ENCODE data around the gene TBPL2. TPM values are rescaled to one million over a fixed set of nuclear protein-coding genes. Genes with fewer than 3 reads are reported as not detected.
"Not testable (repeated sequence)": the region's sequence is repeated elsewhere in the genome, so short reads cannot be mapped to it uniquely, and the experiment has no call there.

Gene TBPL2
- total RNA-seq, 1 donor from 2014 or later, result not detected

DNA sequence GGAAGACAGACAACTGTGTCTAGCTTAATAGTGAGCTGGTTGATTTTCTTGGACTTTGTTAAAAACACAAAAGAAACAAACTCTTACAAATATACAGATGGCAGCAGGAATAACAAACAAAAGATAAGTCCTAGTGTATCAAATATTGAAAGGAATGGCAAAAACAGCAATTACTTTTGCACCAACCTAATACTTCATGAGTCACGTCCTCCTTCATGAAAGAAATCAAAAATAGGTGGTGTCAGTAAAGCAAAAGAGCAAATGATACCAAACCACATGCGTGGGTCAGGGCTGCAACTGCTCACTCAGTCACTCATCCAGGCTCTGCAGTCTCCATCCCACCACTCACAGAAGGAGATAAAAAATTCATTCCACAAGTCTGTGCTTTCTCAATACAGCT, 40.6 kb downstream of the TBPL2 start:
- peak; percentile 54 for DNase-seq

DNA sequence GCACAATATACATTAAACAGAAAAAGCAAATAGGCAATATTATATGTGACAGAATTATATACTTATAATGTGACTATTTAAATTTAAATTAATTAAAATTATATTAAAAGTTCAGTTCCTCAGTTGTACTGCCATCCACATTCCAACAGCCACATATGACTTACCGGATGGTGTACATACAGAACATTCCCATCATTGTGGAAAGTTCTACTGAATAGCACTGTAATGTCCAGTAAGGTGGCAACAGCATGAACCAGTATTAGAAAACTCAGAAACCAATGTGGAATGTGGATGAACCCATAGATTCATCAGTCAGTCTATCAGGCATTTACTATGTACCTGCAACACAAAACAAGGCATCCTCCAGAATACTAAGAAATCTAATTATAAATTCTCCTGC, 41.2 kb downstream of the TBPL2 start:
- peak; percentile 21 for DNase-seq

DNA sequence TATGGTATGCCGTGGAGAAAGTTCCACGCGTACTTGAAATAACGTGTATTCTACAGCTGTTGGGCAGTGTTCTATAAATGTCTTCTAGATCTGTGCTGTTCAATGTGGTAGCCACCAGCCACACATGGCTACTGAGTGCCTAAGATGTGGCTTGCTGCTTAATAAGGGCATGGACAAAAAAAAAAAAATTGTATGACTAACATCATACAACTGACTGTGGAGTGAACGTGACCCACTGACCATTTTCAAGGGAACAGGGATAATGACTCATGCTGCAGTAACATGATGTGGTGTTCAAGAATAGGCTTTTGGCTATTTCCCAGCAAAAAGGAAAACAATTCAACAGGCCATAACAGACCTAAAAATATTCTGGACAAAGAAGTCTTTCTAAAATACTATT, 41.7 kb downstream of the TBPL2 start:
- DNase-seq, result peak; percentile 98

DNA sequence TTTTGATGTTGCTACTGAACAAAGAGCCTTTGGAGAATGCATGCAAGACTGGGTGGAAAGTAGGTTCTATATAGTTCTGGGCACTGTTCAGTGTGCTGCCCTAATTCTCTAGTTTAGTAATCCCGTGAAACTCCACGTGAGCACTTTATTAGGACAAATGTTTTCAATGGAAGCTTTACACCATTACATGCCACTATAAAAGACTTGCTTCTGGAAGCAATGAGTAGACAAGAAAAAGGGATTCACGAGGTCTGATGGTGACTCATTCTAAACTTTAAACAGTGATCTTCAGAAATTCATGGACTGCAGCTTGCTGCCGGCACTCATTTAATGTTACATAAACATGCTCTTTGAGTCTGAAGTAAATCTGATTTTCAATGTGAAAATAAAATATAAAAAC, 51.1 kb downstream of the TBPL2 start:
- no peak for DNase-seq

DNA sequence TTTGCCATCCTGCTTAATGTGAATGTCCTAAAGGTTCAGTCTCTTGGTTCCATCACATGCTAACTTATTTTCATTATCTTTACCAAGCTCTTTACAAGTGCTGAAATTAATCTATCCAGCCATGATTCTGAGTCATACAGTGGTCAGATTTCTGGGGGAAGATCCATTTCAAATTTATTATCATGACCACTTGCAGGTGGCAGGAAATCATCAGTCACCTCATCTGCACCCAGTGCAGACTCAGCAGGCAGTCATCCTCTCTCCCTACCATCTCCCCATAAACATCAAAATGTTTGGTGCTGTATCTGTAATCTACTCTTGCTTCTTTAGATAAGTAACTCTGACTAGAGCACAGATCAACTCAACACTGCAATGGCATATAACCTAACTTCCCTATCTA, 52.3 kb downstream of the TBPL2 start:
- DNase-seq, result no peak

DNA sequence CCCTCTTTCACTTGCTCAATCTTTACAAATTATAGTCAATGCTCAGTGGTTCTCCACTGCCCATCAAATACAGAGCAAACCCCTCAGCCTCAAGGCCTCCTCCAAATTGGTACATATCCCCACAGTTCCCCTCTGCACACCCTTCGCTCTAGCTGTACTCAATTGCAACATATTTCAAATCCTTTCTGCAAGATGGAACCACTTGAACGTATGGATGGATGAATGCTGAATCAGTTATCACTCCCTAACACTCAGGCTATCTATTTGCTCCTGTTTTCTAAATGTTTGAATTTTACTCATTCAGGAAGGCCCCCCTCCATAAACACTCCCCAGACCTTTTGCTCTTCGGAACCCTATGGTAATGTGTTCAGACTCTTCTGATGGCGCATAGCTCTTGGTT, 53.3 kb downstream of the TBPL2 start:
- DNase-seq, result no peak

DNA sequence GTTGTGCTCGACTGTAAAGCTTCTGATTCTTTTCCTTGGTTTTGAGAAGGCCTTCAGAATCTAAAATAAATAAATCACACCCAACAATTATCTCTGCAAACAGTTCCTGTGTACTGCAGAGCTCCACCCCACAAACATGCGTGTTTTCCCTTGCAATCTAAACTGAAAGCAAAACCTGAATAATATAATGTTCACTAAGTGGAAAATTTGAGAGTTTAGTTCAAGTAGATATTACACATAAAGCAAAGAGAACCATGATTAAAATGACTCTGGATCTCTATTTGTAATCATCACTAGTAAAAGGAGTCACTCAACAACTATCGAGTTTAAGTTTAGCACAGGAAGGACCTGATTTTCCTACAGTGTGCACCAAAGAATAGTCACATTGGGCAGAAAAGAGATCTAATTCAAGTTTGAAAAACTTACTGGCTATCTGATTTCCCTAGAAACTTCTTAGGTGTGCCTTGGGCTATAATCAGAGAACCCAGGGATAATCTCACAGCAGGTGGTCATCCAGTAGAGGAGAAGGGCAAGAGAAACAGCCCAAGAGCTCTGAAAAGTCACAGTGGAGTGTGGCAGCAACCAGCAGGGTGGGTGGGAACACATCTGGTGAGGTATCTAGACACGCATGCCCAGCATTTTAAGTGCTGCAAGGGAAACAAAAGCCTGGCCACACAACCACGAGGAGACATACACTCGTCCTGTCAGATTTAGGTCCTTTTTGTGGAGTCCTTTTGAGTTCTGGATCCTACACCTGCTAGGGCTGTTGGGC, 54.2 kb downstream of the TBPL2 start:
- DNase-seq, result no peak

DNA sequence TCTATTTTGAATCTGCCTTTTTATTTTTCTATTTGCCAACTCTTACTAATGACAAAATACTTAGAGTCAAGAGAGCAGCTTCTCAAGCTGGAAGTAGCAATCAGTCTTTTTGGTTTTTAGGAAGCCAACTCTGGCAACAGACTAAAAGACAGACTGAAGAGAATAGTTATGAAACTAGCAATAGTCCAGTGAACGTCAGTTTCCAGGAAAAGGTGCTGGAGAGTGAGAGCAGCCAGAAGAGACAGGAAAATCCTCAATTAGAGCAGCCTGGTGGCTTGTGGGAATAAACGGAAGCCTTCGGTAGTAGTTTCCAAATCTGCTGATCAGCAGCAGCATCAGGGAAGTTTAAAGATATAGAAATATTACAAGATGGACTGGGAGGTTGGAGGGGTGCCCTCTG, 55.9 kb downstream of the TBPL2 start:
- no peak for DNase-seq

DNA sequence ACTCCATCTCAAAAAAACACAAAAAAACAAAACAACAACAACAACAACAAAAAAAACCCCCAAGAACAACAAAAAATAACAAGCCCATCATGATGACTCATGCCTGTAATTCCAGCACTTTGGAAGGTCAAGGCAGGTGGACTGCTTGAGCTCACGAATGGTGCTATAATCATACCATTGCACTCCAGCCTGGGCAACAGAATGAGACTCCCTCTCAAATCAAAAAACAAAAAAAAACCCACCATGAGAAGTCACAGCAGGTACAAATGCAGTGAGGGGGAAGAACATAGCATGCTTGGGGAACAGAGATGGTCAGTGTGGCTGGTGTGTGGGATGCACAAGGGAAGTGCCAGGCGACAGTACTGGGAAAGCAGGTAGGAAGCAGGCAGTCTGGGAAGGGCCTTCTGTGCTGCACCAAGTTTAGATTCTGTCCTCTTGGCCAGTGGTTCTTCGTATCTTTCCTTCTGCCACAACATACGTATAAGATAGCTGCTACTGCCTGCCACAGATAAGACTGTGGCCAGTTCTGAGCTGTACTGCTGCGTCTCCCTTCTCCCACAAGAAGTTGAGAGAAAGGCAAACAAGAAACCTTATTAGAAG, 56.8 kb downstream of the TBPL2 start:
- no peak for DNase-seq

DNA sequence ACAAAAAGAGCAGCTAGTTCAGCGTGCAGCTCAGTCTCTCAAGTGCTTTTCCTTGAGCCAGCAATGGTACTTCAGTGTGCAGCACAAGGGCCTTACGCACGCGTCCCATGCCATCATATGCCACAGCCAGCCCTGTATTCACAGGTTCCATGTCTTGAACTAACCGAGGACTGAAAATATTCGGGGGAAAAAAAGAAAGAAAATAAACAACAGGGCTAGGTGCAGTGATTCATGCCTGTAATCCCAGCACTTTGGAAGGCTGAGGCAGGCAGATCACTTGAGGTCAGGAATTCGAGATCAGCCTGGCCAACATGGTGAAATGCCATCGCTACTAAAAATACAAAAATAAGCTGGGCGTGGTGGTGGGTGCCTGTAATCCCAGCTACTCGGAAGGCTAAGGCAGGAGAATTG, 57.4 kb downstream of the TBPL2 start:
- DNase-seq, result not testable (repeated sequence)

DNA sequence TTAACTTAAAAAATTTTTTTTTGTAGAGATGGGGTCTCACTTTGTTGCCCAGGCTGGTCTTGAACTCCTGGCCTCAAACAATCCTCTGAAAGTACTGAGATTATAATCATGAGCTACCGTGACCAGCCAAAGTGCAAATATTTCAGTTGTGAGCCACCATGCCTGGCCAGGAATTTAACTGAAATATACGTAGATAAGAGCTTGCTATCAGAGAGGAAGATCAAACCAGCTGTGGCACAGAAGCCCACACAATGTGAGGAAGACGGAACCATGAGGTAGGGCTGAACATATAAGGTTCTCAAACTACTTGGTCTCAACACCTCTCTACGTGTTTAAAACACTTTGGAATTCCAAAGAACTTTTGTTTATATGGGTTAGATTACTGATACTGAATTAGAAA, 57.9 kb downstream of the TBPL2 start:
- no peak for DNase-seq

DNA sequence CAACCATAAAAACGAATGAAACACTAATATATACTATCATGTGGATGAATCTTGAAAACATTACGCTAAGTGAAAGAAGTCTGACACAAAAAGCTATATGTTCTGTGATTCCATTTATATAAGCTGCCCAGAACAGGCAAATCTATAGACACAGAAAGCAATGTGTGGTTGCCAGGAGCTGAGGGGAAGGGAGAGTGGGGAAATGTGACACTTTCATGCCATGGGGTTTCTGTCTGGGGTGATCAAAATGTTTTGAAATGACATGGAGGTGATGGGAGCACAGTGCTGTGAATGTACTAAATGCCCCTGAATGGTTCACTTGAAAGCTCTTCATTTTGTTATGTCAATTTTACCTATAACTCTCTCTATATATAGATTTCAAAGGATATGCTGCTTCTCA, 58.9 kb downstream of the TBPL2 start:
- DNase-seq, result no peak

DNA sequence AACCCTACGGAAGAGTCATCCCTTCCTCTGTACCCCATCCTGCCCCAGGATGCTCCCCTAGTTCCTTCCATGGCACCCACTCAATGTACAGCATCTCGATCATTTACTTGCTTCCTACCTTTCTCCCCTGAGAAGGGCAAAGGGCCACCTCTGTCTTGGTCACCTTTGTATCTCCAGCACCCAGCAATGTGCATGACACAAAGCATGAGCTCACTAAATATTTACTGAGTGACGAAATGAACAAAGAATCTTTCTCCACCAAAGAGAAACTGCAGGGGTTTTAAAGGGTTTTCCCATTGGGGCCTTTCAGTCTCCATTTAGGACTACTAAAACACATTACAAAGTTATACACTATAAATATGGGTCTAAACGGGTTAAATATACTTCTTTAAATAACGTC, 59.4 kb downstream of the TBPL2 start:
- DNase-seq, result no peak

DNA sequence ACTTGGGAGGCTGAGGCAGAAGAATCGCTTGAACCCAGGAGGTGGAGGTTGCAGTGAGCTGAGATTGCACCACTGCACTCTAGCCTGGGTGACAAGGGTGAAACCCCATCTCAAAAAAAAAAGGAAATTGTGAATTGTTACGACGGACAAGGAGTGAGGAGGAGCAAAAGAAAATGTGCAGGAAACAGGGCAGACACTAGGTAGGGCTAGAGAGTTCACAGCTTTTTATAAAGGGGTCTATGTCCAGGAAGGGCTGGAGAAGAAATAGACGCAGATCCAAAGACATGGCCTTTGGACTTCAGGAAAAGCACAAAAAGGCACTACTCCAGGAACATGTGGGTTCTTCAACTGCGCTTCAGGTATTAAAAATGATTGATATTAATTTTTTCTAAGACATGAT, 63.2 kb downstream of the TBPL2 start:
- no peak for DNase-seq

DNA sequence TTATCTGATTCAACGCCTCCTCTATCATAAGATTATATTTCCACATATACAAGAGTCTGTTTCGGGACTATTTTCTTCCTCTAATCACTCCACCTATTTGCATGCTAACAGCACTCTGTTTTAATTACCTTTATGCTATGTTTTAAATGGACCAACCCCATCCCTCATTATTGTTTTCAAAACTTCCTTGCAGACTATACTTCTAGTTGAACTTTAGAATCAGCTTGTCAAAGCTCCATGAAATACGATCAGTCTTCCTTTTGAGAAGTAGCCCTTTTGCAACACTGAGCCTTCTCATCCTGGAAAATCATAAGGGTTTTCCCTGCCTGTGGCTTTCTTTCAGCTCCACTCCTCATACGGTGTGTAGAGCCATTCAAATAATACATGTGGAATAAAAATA, 65.6 kb downstream of the TBPL2 start:
- no peak for DNase-seq

DNA sequence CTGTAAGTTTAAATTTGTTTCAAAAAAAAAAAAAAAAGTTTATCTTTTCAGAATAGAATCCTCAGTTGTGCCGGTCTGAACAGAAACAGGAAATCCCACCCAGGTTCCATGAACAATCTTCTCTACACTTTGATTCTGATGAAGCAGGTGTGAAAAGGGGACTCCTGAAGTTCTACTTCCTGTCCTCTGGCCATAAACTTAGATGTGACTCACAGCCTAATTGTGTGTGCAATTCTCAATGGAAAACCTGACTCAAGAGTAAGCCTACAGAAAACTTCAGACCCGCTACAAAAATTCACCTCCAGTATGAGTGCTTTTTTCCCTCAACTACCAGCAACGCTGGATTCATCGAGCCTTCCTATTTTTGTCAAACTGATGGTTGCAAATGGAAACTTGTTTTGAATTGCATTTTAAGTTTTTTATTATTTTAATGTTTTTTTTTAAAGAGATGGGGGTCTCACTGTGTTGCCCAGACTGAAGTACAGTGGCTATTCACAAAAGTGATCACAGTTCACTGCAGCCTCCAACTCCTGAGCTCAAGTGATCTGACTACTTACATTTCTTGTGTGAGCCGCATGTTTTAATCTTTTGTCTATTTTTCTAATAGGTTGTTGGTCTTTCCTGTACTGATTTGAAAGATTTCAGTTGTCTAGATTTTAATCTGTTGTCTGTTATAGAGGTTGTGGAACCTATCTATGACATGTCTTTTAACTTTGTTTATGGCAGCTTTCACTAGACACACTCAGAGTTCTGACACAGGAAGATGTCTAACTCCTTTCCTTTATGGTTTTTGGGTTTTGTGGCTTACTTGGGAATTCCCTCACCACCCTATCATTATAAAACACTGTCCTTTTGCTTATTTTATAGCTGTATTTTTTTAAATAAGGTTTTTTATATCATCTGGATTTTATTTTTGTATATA, 66.4 kb downstream of the TBPL2 start:
- peak; percentile 83 for DNase-seq

DNA sequence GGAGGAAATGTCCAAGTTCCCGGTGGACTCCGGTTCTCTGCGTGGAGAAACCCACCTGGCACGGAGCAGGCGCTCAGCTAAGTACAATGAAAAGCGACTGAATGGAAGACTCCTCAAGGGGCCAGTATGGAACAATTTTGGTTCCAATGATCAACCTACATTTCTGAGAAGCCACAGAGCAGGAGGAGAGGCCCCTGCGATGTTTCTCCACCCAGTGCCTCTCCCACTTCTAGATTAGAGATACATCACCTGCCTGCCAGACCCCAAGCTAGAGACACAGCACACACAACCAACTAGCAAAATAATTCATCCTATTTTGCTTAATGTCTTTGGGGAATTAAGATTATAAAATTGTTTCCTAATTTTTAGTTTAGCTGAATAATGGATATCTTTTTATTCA, 67.6 kb downstream of the TBPL2 start:
- DNase-seq, result no peak

DNA sequence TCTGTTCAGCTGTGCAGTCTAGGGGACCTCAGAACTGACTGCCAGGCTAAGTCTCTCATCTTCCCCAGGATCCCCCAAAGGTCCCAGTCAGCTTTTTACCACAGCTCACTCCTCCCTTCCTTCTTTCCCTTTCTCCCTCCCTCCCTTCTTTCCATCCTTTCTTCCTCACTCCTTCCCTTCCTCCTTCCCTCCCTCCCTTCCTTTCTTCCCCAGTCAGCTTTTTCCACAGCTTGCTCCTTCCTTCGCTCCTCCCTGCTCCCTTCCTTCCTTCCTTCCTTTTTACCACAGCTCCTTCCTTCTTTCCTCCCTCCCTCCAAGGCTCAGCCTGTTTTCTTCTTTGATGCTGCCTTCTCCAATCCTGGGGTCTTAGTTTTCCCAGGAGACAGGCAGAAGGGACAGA, 68.0 kb downstream of the TBPL2 start:
- no peak for DNase-seq

DNA sequence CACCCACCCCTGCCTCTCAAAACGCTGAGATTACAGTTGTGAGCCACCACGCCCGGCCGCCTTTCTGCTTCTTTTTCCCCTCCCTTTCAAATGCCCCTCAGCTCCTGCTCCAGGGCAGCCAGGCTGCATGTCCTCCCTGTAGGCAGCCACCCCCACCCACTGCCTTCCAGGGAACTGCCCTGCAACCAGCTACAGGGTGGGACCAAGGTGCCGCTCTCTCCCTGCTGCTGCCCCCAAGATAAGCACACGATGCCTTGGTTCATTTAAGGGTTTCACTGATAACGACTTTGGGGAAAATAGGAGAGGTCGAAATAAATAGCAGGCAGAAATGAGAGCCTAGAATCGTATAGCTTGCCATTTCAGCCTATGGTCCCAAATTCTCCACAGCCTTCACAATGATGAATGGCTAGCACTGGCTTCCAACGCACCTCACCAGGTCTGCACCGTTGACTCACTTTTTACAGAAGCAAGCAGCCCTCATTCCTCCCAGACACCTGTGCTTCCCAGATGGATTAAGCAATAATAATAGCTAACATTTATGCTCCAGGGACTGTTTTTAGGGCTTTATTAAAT, 69.4 kb downstream of the TBPL2 start:
- DNase-seq, result no peak

DNA sequence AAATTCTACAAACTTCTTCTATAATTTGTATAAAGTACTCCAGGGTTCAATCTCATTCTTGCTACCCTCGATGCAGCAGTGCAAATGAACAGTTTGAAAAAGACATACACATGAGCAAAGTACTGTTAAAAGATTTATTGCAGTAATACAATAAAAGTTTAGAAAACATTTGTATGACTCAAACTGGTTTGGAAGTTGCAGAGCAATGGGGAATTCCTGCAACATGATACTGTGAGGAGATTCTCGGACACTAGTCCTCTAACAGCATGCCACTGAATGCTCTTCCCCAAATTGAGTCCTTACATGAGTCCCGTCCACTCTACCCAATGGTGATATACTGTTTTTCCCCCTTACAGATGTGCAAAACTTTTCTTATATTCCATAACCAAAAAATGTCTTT, 74.1 kb downstream of the TBPL2 start:
- DNase-seq, result peak; percentile 12
